D721Med (cell line): ENCODE results near the gene WASHC4.

Experiments used
- DNase-seq: peaks from one replicate; pipeline ENCODE4 v3.0.0; 2011; ENCODE audit warnings: low spot score; ENCODE audit not compliant: insufficient read length
- FAIRE-seq: peaks from 2 replicates; lab custom pipeline; 2011; peaks lifted over from hg19 to GRCh38; lab: Jason Lieb, UNC
- CTCF ChIP-seq: IDR thresholded peaks from 2 replicates; pipeline ENCODE4 v1.5.1; 2012; ENCODE audit warnings: mild to moderate bottlenecking, control low read depth; ENCODE audit not compliant: insufficient read depth; ENCODE audit errors: missing control alignments

WASHC4 gene

GRCh38 chr12:105138248-105138647 lies 30.7 kb downstream of the WASHC4 start:
- DNase-seq: no peak
- TF ChIP-seq CTCF: no peak
- FAIRE-seq: no peak

- FAIRE-seq (no peak), DNase-seq (no peak)
- TF ChIP-seq CTCF: no peak
Observed at GRCh38 chr12:105141320-105141922, 33.9 kb downstream of the WASHC4 start.

- DNase-seq (no peak), FAIRE-seq (no peak)
- TF ChIP-seq CTCF: no peak
Observed at GRCh38 chr12:105142259-105142658, 34.7 kb downstream of the WASHC4 start.

- no peak for DNase-seq
- no peak for FAIRE-seq
- TF ChIP-seq CTCF: no peak
Observed at GRCh38 chr12:105156260-105156659, 48.7 kb downstream of the WASHC4 start.

- TF ChIP-seq CTCF: no peak
- FAIRE-seq: no peak
Observed at GRCh38 chr12:105157606-105158005, 50.1 kb downstream of the WASHC4 start.

GRCh38 chr12:105158876-105159275 lies 51.3 kb downstream of the WASHC4 start:
- FAIRE-seq (peak; percentile 71), DNase-seq (no peak)
- no peak for TF ChIP-seq CTCF

More at GRCh38 chr12:105157606-105158005, 50.1 kb downstream of the WASHC4 start:
- no peak for DNase-seq

- DNase-seq (no peak), FAIRE-seq (peak; percentile 64)
- TF ChIP-seq CTCF: no peak
Observed at GRCh38 chr12:105162174-105162573, 54.6 kb downstream of the WASHC4 start.
